T-helper 1 cell treated with Interleukin-12 subunit alpha and Interleukin-12 subunit beta and Interleukin-4 antibody, amounts not matched to agents 30 ng/mL and 1 ng/mL, for 36 hours (primary cell): ENCODE data around the gene ARFIP2. TPM values are rescaled to one million over a fixed set of nuclear protein-coding genes. Genes with fewer than 3 reads are reported as not detected.

Source experiments
- intact Hi-C: fragments of 100-400 bp; cut with micrococcal nuclease; formaldehyde crosslinking; loops from one replicate; pipeline ENCODE4 v1.15.1; 2024
- total RNA-seq: library from RNA; stranded (reverse); gene quantifications from 2 replicates; pipeline ENCODE4 v1.2.3, GENCODE V29; 2022

ARFIP2 gene
- total RNA-seq, 1 donor from 2014 or later, result 49.3 TPM

- intact Hi-C loops, result no loop called here
Measured at GRCh38 chr11:6453152-6453551, 28.0 kb downstream of the ARFIP2 start.

GRCh38 chr11:6452219-6452618 is 28.9 kb downstream of the ARFIP2 start:
- intact Hi-C loops, result no loop called here

- intact Hi-C loops, result no loop called here
Measured at GRCh38 chr11:6448574-6448973, 32.6 kb downstream of the ARFIP2 start.

DNA sequence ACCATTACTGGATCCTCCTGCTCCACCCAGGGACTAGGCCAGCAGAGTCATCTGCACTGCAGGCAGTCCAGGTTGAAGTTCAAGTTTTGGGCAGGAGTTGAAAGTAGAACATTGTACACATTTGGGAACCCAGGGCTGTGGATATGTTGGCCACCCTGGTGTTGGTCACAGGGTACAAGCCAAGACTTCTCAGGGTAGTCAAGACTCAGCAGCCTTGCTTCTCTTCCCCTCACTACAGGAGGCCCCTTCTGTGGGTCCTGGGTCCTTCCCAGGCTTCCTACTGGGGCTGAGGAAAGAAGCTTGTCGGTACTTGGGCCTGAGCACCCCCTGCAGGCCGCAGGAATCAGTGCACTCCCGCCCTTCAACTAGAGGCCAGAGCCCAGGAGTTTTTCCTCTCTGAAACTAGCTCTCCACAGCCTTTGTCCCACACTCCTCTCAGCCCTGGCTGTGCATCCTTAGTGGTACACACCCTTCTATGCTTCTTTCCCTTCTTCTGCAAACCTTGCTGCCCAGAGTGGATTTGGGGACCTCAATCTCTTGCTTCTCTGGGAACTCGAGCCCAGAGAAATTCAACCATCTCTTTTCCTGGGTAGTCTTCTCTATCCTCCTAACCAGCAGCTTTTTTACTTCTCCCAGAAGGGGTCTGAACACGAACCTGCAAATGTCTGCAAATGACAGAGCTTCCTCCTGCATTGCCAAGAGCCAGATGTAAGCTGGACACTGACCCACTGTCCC is 37.7 kb downstream of the ARFIP2 start:
- intact Hi-C loops, result loop anchor here (1.0 to 2.0 kb wide), 6 partner anchors 24 to 64 kb away; partner anchors contain the start of genes APBB1, ARFIP2, SMPD1 and TIMM10B

DNA sequence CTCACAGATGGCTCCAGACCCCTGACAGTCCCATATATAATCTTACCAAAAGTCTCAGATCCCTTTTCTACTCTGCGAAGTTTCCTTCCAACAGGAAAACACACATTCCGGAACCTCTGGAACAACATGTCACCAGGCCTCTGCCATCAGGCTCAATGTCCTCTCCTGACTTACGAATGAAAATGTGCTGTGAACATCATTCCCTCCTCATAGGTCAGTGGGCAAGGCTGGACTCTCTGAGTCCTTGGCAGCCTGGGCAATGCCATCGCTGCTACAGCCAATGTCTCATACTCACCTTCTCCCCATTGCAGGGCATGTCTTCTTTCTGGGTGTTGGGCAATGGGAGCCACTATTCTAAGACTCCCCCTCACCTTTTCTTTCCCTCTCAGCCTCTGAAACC is 38.7 kb downstream of the ARFIP2 start:
- intact Hi-C loops, result loop anchor here (2.0 kb wide), 1 partner anchor 38 kb away; the partner anchor contains the start of genes ARFIP2 and TIMM10B

DNA sequence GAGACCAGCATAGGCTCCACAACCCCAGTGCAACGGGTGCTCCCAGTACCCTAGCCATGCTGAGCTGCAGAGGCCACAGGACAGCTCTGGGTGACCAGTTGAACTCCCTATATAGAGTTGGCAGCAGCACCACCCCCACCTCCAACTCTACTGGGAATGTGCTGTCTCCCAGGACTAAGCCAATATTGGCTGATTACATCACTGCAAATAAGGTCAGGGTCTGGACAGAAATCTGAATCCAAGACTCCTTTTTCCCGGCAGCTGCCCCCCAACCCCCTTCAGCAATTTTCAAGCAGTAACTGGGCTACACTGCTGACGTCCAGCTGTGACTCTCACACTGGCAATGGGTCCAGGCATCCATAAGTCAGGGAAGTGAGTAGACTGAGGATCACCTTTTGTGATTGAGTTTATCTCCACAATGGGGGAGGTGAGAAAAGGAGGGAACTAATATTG is 40.2 kb downstream of the ARFIP2 start, which contains the start of gene HPX:
Gene HPX, minus strand, starts transcription at position 82 of the 453 bp plus-strand sequence. Its CDS starts 24 bp downstream, at position 58.
- intact Hi-C loops, result no loop called here

- intact Hi-C loops, result loop anchor here (1.0 to 2.0 kb wide), 4 partner anchors 20 to 316 kb away; partner anchors contain the start of gene APBB1
Measured at GRCh38 chr11:6438979-6439571, 42.1 kb downstream of the ARFIP2 start.

GRCh38 chr11:6437993-6438392 is 43.1 kb downstream of the ARFIP2 start:
- intact Hi-C loops, result loop anchor here (1.0 to 2.0 kb wide), 3 partner anchors 19 to 317 kb away; partner anchors contain the start of gene APBB1

GRCh38 chr11:6437423-6437822 is 43.7 kb downstream of the ARFIP2 start:
- intact Hi-C loops, result no loop called here

DNA sequence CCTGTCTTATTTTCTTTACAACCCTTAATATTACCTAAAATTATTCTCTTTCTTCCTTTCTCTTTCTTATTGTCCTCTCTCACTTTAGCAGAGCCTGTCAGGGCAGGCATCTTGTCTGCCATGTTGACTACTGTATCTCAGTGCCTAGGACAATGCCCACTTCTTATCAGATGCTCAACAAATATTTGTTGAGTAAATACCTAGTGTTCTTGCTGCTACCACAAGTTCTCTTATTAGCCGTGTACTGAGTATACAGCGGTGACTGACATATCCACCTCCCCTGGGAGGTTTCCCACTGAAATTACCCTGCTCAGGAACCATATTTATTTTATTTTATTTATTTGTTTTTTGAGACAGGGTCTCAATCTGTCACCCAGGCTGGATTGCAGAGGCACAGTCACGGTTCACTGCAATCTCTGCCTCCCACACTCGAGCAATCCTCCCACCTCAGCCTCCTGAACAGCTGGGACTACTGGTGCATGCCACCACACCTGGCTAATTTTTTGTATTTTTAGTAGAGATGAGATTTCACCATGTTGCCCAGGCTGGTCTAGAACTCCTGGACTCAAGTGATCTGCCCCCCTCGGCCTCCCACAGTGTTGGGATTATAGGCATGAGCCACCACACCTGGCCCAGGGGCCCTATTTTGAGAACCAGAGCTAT is 47.0 kb downstream of the ARFIP2 start:
- intact Hi-C loops, result no loop called here

DNA sequence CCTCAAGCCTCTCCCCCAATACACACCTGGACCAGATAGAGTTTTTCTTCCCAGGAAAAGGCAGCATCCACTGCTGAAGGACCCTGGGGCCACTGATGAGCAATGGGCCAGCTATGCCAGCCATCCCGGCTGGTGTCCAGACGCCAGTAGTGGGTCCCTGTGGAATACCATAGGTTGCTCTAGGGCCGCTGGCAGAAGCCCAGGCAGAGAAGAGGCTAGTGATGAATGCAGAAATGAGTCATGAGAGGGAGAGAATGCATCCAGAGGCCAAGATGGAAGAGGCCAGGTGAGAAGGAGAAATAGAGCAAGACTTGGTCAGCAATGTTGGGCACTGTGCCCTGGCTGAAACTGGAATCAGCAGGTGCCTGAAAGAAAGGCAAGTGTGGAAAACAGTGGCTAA is 49.3 kb downstream of the ARFIP2 start:
- intact Hi-C loops, result no loop called here

GRCh38 chr11:6427516-6427915 is 53.6 kb downstream of the ARFIP2 start:
- intact Hi-C loops, result no loop called here

Other genes starting within 250 kb of the ARFIP2 start
- 24.9 and 26.1 TPM in 2 replicates for gene FHIP1B, start 246.7 kb downstream of the ARFIP2 start, total RNA-seq
- gene CNGA4, start 242.2 kb downstream of the ARFIP2 start, total RNA-seq, result 0.15 TPM in 1 of 2 replicates, not detected in the other
- gene CCKBR, start 221.5 kb downstream of the ARFIP2 start, total RNA-seq, result not detected in 2 replicates
- gene CAVIN3, start 160.8 kb downstream of the ARFIP2 start, total RNA-seq, result 3.3 and 5.9 TPM in 2 replicates
- 50.9 and 52.6 TPM in 2 replicates for gene SMPD1, start 90.9 kb downstream of the ARFIP2 start, total RNA-seq
- gene APBB1, start 62.2 kb downstream of the ARFIP2 start, total RNA-seq, result 45.5 and 46.9 TPM in 2 replicates
- 0.51 TPM in 1 of 2 replicates, not detected in the other for gene HPX, start 40.3 kb downstream of the ARFIP2 start, total RNA-seq
- gene TRIM3, start 7.4 kb downstream of the ARFIP2 start, total RNA-seq, result 4.6 and 5.5 TPM in 2 replicates
- gene TIMM10B, start 170 bp upstream of the ARFIP2 start, total RNA-seq, result 29.4 and 30.9 TPM in 2 replicates
- 23.2 and 26.1 TPM in 2 replicates for gene DNHD1, start 15.9 kb upstream of the ARFIP2 start, total RNA-seq
- 27.3 and 28.2 TPM in 2 replicates for gene RRP8, start 122.3 kb upstream of the ARFIP2 start, total RNA-seq
- gene ILK, start 122.4 kb upstream of the ARFIP2 start, total RNA-seq, result 136 and 144 TPM in 2 replicates
- gene TAF10, start 130.9 kb upstream of the ARFIP2 start, total RNA-seq, result 132 and 150 TPM in 2 replicates
- gene TPP1, start 138.1 kb upstream of the ARFIP2 start, total RNA-seq, result 94.4 and 95.9 TPM in 2 replicates
- gene DCHS1, start 174.5 kb upstream of the ARFIP2 start, total RNA-seq, result 0.32 and 0.37 TPM in 2 replicates
- 51.0 and 62.6 TPM in 2 replicates for gene MRPL17, start 202.0 kb upstream of the ARFIP2 start, total RNA-seq